Breast epithelium (tissue), 4 donors: ENCODE data around the gene DIS3L2. TPM values are rescaled to one million over a fixed set of nuclear protein-coding genes. Genes with fewer than 3 reads are reported as not detected.
"Not testable (repeated sequence)": the region's sequence is repeated elsewhere in the genome, so short reads cannot be mapped to it uniquely, and the experiment has no call there.

Experiments
- DNase-seq, 2 donors: peaks; one replicate each; pipeline ENCODE4 v3.0.0-alpha.2; 2019; ENCODE audit warnings: low spot score in 2 of 2
- H3K27ac ChIP-seq, 2 donors: fragments of 200-600 bp; sonication (generic) in 1 of 2; one replicate each; pipeline ENCODE4 v1.5.1; 2016 to 2019; ENCODE audit warnings: mild to moderate bottlenecking in 1 of 2
- H3K27me3 ChIP-seq, 2 donors: fragments of 200-600 bp; sonication (generic) in 1 of 2; one replicate each; pipeline versions ENCODE4 v1.5.1 to v1.6.0; 2017 to 2019; ENCODE audit warnings: control low read depth in 1 of 2, mild to moderate bottlenecking in 1 of 2
- H3K36me3 ChIP-seq: fragments of 200-600 bp; one replicate; pipeline ENCODE4 v1.5.1; 2019
- H3K4me1 ChIP-seq, 2 donors: fragments of 200-600 bp; sonication (generic); one replicate each; pipeline ENCODE4 v1.5.1; 2016 to 2019; ENCODE audit warnings: control low read depth in 1 of 2
- H3K4me3 ChIP-seq, 3 donors: fragments of 200-600 bp; sonication (generic); 1 replicate in 2 of 3; 2 replicates in 1 of 3; pipeline ENCODE4 v1.5.1; 2016 to 2019; ENCODE audit warnings: mild to moderate bottlenecking in 3 of 3, moderate library complexity in 2 of 3
- H3K9me3 ChIP-seq, 2 donors: fragments of 200-600 bp; sonication (generic) in 1 of 2; one replicate each; pipeline ENCODE4 v1.5.1; 2016 to 2019; ENCODE audit warnings: control low read depth in 1 of 2
- CTCF ChIP-seq, 3 donors: fragments of 450-650 bp; IDR thresholded peaks; one replicate each; pipeline ENCODE4 v1.5.1; 2016 to 2017; ENCODE audit warnings: antibody characterized with exemption in 3 of 3, mild to moderate bottlenecking in 3 of 3, moderate library complexity in 3 of 3
- POLR2A ChIP-seq: fragments of 450-650 bp; IDR thresholded peaks from one replicate; pipeline ENCODE4 v1.6.1; 2016; ENCODE audit warnings: antibody characterized with exemption, mild to moderate bottlenecking, moderate library complexity
- POLR2AphosphoS5 ChIP-seq, 3 donors: sonication (generic); formaldehyde crosslinking; IDR thresholded peaks; one replicate each; pipeline ENCODE4 v1.6.1; 2017; ENCODE audit warnings: antibody characterized with exemption in 3 of 3
- intact Hi-C: fragments of 100-400 bp; cut with DNase I; formaldehyde crosslinking; loops from one replicate; pipeline ENCODE4 v1.15.1; 2023; ENCODE audit warnings: low total_unique reads
- total RNA-seq, 3 donors: library from RNA; depleted of rRNA; stranded (reverse); fragments of >200 nt; gene quantifications; one replicate each; pipeline ENCODE4 v1.1.0, GENCODE V29; 2016

Gene DIS3L2
- total RNA-seq, 3 donors from 2014 or later: 19.2 to 38.9 (median 33.4) TPM

DNA sequence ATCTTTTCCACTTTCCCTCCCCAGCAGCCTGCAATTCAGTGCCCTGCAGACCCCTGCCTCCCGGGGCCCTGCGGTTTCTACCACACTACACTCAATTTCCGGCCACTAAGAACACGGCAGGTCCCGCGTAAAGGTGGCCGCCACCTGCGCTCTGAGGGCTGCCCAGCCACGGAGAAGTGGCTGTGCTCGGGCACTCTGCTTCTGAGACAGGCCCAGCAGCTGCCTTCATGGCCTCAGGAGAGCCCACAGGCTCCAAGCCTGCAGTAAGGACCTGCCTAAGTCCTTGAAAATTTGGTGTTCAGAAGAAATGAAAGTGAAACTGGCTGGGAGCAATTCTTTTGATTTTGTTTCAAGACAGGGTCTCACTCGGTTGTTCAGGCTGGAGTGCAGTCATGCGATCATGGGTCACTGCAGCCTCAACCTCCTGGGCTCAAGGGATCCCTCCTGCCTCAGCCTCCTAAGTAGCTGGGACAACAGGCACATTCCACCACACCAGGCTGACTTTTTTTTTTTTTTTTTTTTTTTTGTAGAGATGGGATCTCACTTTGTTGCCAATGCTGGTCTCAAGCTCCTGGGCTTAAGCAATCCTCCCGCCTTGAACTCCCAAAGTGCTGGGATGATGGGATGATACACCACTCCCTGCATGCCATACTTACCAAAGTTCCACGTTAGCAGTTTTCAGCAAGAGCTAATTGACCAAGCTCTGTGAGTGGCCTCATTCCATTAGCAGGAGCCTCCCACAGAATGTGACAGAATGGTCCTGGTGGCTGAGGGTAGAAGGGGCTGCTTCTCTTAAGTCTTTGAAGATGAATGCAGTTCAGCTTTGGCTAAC lies 402.5 kb downstream of the DIS3L2 start:
- Histone ChIP-seq H3K27ac (no peak overlapping the region), H3K4me3 (peak overlapping the region in 2 of 3 donors; percentile 15 to 33), H3K27me3 (no peaks in the 10 kb centered on the region), H3K36me3 (no peaks in the 10 kb centered on the region), H3K4me1 (no peaks in the 10 kb centered on the region), H3K9me3 (no peaks in the 10 kb centered on the region)
- TF ChIP-seq POLR2AphosphoS5 (IDR thresholded peaks at IDR 0.05) (no peak), CTCF (IDR thresholded peaks at IDR 0.05) (no peak), POLR2A (no peak)
- intact Hi-C loops: no loop called here
- peak in 1 of 2 donors; percentile 41 for DNase-seq

DNA sequence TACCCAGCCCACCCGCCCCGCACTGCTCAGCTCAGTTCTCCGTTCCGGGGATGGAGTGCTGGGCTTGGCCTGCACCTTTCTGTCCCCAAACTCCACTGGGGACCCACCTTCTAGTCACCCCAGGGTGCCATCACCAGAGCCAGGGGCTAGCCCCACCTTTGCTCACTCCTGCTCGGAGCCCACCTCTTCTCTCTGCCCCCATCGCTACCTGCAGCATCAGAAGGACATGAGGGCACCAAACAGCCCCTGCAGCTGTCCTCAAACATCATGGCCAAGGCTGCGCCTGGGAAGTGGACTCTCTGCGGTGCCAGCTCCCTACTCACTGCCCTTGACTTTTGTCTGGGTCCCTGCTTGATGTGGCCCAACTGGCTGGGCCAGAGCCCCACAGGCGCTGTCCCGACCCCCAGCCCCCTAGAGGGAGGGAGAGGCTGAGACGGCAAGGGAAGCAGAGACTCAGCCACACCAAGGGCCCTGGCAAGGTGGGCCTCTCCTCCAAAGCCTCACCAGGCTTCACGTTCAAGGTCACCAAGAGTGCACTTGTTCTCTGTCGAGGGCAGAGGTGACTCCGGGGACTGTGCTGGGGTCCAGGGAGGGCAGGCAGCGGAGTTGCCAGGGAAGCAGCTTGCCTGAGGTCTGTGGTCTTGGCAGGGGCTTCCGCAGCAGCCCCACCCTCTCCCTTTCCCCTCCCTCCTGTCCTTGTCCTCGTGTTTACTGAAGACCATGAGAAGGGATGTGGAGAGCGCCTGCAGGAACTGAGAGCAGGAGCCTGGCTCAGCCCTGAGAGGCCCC lies 403.5 kb downstream of the DIS3L2 start:
- H3K27me3 ChIP-seq, H3K9me3 ChIP-seq, intact Hi-C loops, H3K36me3 ChIP-seq, H3K4me3 ChIP-seq, H3K4me1 ChIP-seq, H3K27ac ChIP-seq: not testable (repeated sequence)
- DNase-seq: peak in 1 of 2 donors; percentile 7

GRCh38 chr2:232365621-232366321 lies 404.3 kb downstream of the DIS3L2 start:
- Histone ChIP-seq H3K4me3 (no peak overlapping the region), H3K27me3 (no peaks in the 10 kb centered on the region), H3K9me3 (no peaks in the 10 kb centered on the region), H3K27ac (no peak overlapping the region), H3K36me3 (no peaks in the 10 kb centered on the region), H3K4me1 (no peaks in the 10 kb centered on the region)
- TF ChIP-seq CTCF (IDR thresholded peaks at IDR 0.05): no peak
- no peak for TF ChIP-seq POLR2A
- no peak for TF ChIP-seq POLR2AphosphoS5 (IDR thresholded peaks at IDR 0.05)
- intact Hi-C loops: no loop called here
- DNase-seq: peak in 1 of 2 donors; percentile 40

DNA sequence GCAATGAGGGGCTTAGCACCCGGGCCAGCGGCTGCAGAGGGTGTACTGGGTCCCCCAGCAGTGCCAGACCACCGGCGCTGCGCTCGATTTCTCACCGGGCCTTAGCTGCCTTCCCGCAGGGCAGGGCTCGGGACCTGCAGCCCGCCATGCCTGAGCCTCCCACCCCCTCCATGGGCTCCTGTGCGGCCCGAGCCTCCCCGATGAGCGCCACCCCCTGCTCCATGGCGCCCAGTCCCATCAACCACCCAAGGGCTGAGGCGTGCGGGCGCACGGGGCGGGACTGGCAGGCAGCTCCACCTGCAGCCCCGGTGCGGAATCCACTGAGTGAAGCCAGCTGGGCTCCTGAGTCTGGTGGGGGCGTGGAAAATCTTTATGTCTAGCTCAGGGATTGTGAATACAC lies 404.9 kb downstream of the DIS3L2 start:
- H3K9me3 ChIP-seq, H3K4me1 ChIP-seq, H3K27ac ChIP-seq, H3K4me3 ChIP-seq, H3K36me3 ChIP-seq, intact Hi-C loops, H3K27me3 ChIP-seq: not testable (repeated sequence)
- DNase-seq: peak in 1 of 2 donors; percentile 36

GRCh38 chr2:232367016-232367415 lies 405.5 kb downstream of the DIS3L2 start:
- no peaks in the 10 kb centered on the region for H3K9me3 ChIP-seq
- no peak overlapping the region for H3K4me3 ChIP-seq
- no peak overlapping the region for H3K27ac ChIP-seq
- H3K4me1 ChIP-seq: no peaks in the 10 kb centered on the region
- TF ChIP-seq POLR2A (no peak), POLR2AphosphoS5 (IDR thresholded peaks at IDR 0.05) (no peak), CTCF (IDR thresholded peaks at IDR 0.05) (no peak)
- intact Hi-C loops: no loop called here
- no peak for DNase-seq
- no peaks in the 10 kb centered on the region for H3K27me3 ChIP-seq
- H3K36me3 ChIP-seq: no peaks in the 10 kb centered on the region
